ENCODE data around the gene SLC34A2. TPM values are rescaled to one million over a fixed set of nuclear protein-coding genes. Genes with fewer than 3 reads are reported as not detected.

The SLC34A2 gene
- total RNA-seq, 1 donor from 2014 or later: 0.32 TPM

- Histone ChIP-seq H3K27ac (ENCODE audit: low read depth, low read length) (no peak overlapping the region), H4K20me1 (ENCODE audit: insufficient read depth, low read length) (no peaks in the 10 kb centered on the region), H3K36me3 (ENCODE audit: insufficient read depth, low read length) (no peaks in the 10 kb centered on the region), H3K79me2 (ENCODE audit: insufficient read depth, low read length) (no peaks in the 10 kb centered on the region), H2AFZ (ENCODE audit: low read depth, low read length) (no peak overlapping the region), H3K4me1 (ENCODE audit: insufficient read depth, low read length) (no peaks in the 10 kb centered on the region), H3K9me3 (ENCODE audit: insufficient read depth, low read depth, low read length) (no peaks in the 10 kb centered on the region), H3K27me3 (ENCODE audit: insufficient read depth, low read length) (no peaks in the 10 kb centered on the region), H3K9ac (ENCODE audit: low read length) (no peak overlapping the region), H3K4me3 (ENCODE audit: insufficient read depth, low read depth, low read length) (no peak overlapping the region), H3K4me2 (ENCODE audit: low read length) (no peak overlapping the region)
- no peak overlapping the region for H3K4me3 Mint-ChIP-seq (ENCODE audit: unreplicated experiment)
- no peak for FAIRE-seq
- peaks cover 4% of the 10 kb centered on the region for H3K9me3 Mint-ChIP-seq (ENCODE audit: unreplicated experiment)
- H3K36me3 Mint-ChIP-seq (ENCODE audit: low read depth, unreplicated experiment): no peaks in the 10 kb centered on the region
- no peak for DNase-seq (ENCODE audit: low read depth)
- no peak overlapping the region for H3K27ac Mint-ChIP-seq (ENCODE audit: unreplicated experiment)
- no peak for TF ChIP-seq EZH2 (IDR thresholded peaks at IDR 0.05; ENCODE audit: insufficient read depth, low read length)
- no peak for TF ChIP-seq CTCF (IDR thresholded peaks at IDR 0.05; ENCODE audit: insufficient read depth, low read depth, low read length)
- H3K27me3 Mint-ChIP-seq (ENCODE audit: low read depth, unreplicated experiment): peaks cover 43% of the 10 kb centered on the region
- peaks cover 2% of the 10 kb centered on the region for H3K4me1 Mint-ChIP-seq (ENCODE audit: low read depth, unreplicated experiment)
Observed at GRCh38 chr4:25704516-25704915, 48.9 kb downstream of the SLC34A2 start.

- Histone ChIP-seq H3K36me3 (ENCODE audit: insufficient read depth, low read length) (no peaks in the 10 kb centered on the region), H3K9me3 (ENCODE audit: insufficient read depth, low read depth, low read length) (no peaks in the 10 kb centered on the region), H4K20me1 (ENCODE audit: insufficient read depth, low read length) (no peaks in the 10 kb centered on the region), H3K27ac (ENCODE audit: low read depth, low read length) (no peak overlapping the region), H2AFZ (ENCODE audit: low read depth, low read length) (no peak overlapping the region), H3K79me2 (ENCODE audit: insufficient read depth, low read length) (no peaks in the 10 kb centered on the region), H3K4me1 (ENCODE audit: insufficient read depth, low read length) (no peaks in the 10 kb centered on the region), H3K9ac (ENCODE audit: low read length) (no peak overlapping the region), H3K27me3 (ENCODE audit: insufficient read depth, low read length) (no peaks in the 10 kb centered on the region), H3K4me3 (ENCODE audit: insufficient read depth, low read depth, low read length) (no peak overlapping the region), H3K4me2 (ENCODE audit: low read length) (no peak overlapping the region)
- H3K36me3 Mint-ChIP-seq (ENCODE audit: low read depth, unreplicated experiment): no peaks in the 10 kb centered on the region
- no peak for TF ChIP-seq EZH2 (IDR thresholded peaks at IDR 0.05; ENCODE audit: insufficient read depth, low read length)
- TF ChIP-seq CTCF (IDR thresholded peaks at IDR 0.05; ENCODE audit: insufficient read depth, low read depth, low read length): no peak
- FAIRE-seq (no peak), DNase-seq (ENCODE audit: low read depth) (no peak)
- H3K27ac Mint-ChIP-seq (ENCODE audit: unreplicated experiment): no peak overlapping the region
- H3K4me3 Mint-ChIP-seq (ENCODE audit: unreplicated experiment): no peak overlapping the region
- peaks cover 21% of the 10 kb centered on the region for H3K27me3 Mint-ChIP-seq (ENCODE audit: low read depth, unreplicated experiment)
- H3K4me1 Mint-ChIP-seq (ENCODE audit: low read depth, unreplicated experiment): no peaks in the 10 kb centered on the region
- peaks cover 3% of the 10 kb centered on the region for H3K9me3 Mint-ChIP-seq (ENCODE audit: unreplicated experiment)
Observed at GRCh38 chr4:25710637-25711036, 55.0 kb downstream of the SLC34A2 start.

- H3K27ac ChIP-seq (ENCODE audit: low read depth, low read length): no peak overlapping the region
- H2AFZ ChIP-seq (ENCODE audit: low read depth, low read length): no peak overlapping the region
- no peaks in the 10 kb centered on the region for H3K9me3 ChIP-seq (ENCODE audit: insufficient read depth, low read depth, low read length)
- H3K9ac ChIP-seq (ENCODE audit: low read length): no peak overlapping the region
- H3K4me1 Mint-ChIP-seq (ENCODE audit: low read depth, unreplicated experiment): no peaks in the 10 kb centered on the region
- peaks cover 3% of the 10 kb centered on the region for H3K9me3 Mint-ChIP-seq (ENCODE audit: unreplicated experiment)
- H3K4me1 ChIP-seq (ENCODE audit: insufficient read depth, low read length): no peaks in the 10 kb centered on the region
- FAIRE-seq (no peak), DNase-seq (ENCODE audit: low read depth) (no peak)
- H4K20me1 ChIP-seq (ENCODE audit: insufficient read depth, low read length): no peaks in the 10 kb centered on the region
- no peak overlapping the region for H3K4me3 Mint-ChIP-seq (ENCODE audit: unreplicated experiment)
- H3K27ac Mint-ChIP-seq (ENCODE audit: unreplicated experiment): peak overlapping the region; percentile 9
- H3K79me2 ChIP-seq (ENCODE audit: insufficient read depth, low read length): no peaks in the 10 kb centered on the region
- no peak overlapping the region for H3K4me3 ChIP-seq (ENCODE audit: insufficient read depth, low read depth, low read length)
- TF ChIP-seq CTCF (IDR thresholded peaks at IDR 0.05; ENCODE audit: insufficient read depth, low read depth, low read length) (no peak), EZH2 (IDR thresholded peaks at IDR 0.05; ENCODE audit: insufficient read depth, low read length) (no peak)
- H3K4me2 ChIP-seq (ENCODE audit: low read length): no peak overlapping the region
- no peaks in the 10 kb centered on the region for H3K27me3 ChIP-seq (ENCODE audit: insufficient read depth, low read length)
- peaks cover 14% of the 10 kb centered on the region for H3K27me3 Mint-ChIP-seq (ENCODE audit: low read depth, unreplicated experiment)
- no peaks in the 10 kb centered on the region for H3K36me3 Mint-ChIP-seq (ENCODE audit: low read depth, unreplicated experiment)
- no peaks in the 10 kb centered on the region for H3K36me3 ChIP-seq (ENCODE audit: insufficient read depth, low read length)
Observed at GRCh38 chr4:25712611-25713010, 57.0 kb downstream of the SLC34A2 start.
